Vagina (tissue), 2 donors: Measurements from ENCODE around the gene KCNK5.

ENCODE experiments used
- POLR2AphosphoS5 ChIP-seq, 2 donors: sonication (generic); formaldehyde crosslinking; IDR thresholded peaks; one replicate each; pipeline ENCODE4 v1.9.0; 2017; ENCODE audit warnings: antibody characterized with exemption in 2 of 2, mild to moderate bottlenecking in 2 of 2, low read depth in 1 of 2; ENCODE audit not compliant: insufficient read depth in 1 of 2
- TF ChIP-seq, protein P1 (sequence below), 3 experiments: fragments of 450-650 bp in 2 of 3; fragments of 200-600 bp in 1 of 3; sonication (generic) in 1 of 3; IDR thresholded peaks; one replicate each; pipeline ENCODE4 v1.5.1; 2017 to 2019; ENCODE audit warnings: antibody characterized with exemption in 3 of 3, mild to moderate bottlenecking in 2 of 3, moderate library complexity in 2 of 3

DNA sequence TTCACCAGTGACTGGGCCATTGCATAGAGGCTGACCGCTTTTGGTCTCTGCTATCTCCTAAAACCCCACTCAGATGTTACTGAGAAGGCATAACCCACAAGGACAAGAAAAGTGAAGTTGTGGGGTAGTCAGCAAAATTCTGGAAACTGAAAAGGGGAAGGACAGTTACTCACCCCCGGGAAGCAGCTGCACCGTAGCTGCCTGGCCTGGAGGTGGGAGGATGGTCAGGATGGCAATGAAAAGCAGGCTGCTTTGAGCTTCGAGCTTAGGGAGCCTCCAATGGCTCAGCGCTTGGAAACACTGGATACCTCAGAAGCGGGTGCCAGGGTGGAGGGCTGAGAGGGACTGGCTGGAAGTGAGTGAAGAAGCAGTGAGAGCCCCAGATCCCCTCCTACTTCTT is 56.0 kb downstream of the KCNK5 start:
- TF ChIP-seq, protein P1, sequence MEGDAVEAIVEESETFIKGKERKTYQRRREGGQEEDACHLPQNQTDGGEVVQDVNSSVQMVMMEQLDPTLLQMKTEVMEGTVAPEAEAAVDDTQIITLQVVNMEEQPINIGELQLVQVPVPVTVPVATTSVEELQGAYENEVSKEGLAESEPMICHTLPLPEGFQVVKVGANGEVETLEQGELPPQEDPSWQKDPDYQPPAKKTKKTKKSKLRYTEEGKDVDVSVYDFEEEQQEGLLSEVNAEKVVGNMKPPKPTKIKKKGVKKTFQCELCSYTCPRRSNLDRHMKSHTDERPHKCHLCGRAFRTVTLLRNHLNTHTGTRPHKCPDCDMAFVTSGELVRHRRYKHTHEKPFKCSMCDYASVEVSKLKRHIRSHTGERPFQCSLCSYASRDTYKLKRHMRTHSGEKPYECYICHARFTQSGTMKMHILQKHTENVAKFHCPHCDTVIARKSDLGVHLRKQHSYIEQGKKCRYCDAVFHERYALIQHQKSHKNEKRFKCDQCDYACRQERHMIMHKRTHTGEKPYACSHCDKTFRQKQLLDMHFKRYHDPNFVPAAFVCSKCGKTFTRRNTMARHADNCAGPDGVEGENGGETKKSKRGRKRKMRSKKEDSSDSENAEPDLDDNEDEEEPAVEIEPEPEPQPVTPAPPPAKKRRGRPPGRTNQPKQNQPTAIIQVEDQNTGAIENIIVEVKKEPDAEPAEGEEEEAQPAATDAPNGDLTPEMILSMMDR (IDR thresholded peaks at IDR 0.05): no peak
- no peak for TF ChIP-seq POLR2AphosphoS5 (IDR thresholded peaks at IDR 0.05; ENCODE audit: insufficient read depth in 1 of 2, low read depth in 1 of 2)
